Parathyroid adenoma (tissue), 2 donors: ENCODE measurements around the gene HAND1.

Experiments used
- H2AFZ ChIP-seq: fragments of 300-600 bp; sonication (generic); one replicate; pipeline ENCODE4 v1.7.0; 2017; ENCODE audit warnings: antibody characterized with exemption, mild to moderate bottlenecking
- H3K27ac ChIP-seq: fragments of 300-600 bp; sonication (generic); one replicate; pipeline ENCODE4 v1.7.0; 2017
- H3K27me3 ChIP-seq: fragments of 300-600 bp; sonication (generic); one replicate; pipeline ENCODE4 v1.7.0; 2017; ENCODE audit warnings: low read length; ENCODE audit not compliant: control insufficient read depth, insufficient read depth
- H3K36me3 ChIP-seq: fragments of 300-600 bp; sonication (generic); one replicate; pipeline ENCODE4 v1.7.0; 2017; ENCODE audit warnings: low read length; ENCODE audit not compliant: control insufficient read depth, insufficient read depth
- H3K4me1 ChIP-seq: fragments of 300-600 bp; sonication (generic); one replicate; pipeline ENCODE4 v1.7.0; 2017; ENCODE audit warnings: control low read depth
- H3K4me2 ChIP-seq: fragments of 300-600 bp; sonication (generic); one replicate; pipeline ENCODE4 v1.7.0; 2017; ENCODE audit warnings: low read length
- H3K4me3 ChIP-seq: fragments of 300-600 bp; sonication (generic); one replicate; pipeline ENCODE4 v1.7.0; 2017; ENCODE audit warnings: low read depth, low read length
- H3K79me2 ChIP-seq: fragments of 300-600 bp; sonication (generic); one replicate; pipeline ENCODE4 v1.7.0; 2017; ENCODE audit warnings: control low read depth
- H3K9ac ChIP-seq: fragments of 300-600 bp; sonication (generic); one replicate; pipeline ENCODE4 v1.7.0; 2017; ENCODE audit warnings: mild to moderate bottlenecking
- H3K9me3 ChIP-seq: fragments of 300-600 bp; sonication (generic); one replicate; pipeline ENCODE4 v1.7.0; 2017; ENCODE audit warnings: low read length; ENCODE audit not compliant: control insufficient read depth
- TF ChIP-seq, protein P1 (sequence below): fragments of 300-600 bp; sonication (generic); IDR thresholded peaks from one replicate; pipeline ENCODE4 v1.7.0; 2017; ENCODE audit warnings: antibody characterized with exemption, mild to moderate bottlenecking
- donor health status: primary hyperparathyroidism.

The HAND1 gene

DNA sequence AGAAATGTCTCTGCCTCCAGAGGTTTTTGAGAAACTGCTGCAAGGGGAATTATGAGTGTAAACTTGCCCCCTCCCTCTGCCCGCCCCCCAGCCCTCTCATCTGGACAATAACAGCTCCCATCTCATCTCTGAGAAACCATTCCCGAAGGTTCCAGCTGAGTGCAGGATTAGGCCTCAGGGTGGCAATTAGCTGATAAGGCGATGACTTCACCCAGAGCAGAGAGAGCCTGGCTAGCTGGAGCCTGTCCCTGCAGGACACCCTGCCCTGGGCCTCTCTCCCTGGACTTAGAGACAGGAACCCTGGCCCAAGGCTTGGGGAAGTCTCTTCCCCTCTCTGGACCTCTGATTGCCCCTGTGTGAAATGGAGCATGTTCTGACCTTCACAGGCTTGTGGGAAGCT, 45.7 kb upstream of the HAND1 start:
- Histone ChIP-seq H3K27me3 (no peaks in the 10 kb centered on the region), H3K9me3 (no peaks in the 10 kb centered on the region), H2AFZ (peak overlapping the region; percentile 85), H3K4me3 (no peak overlapping the region), H3K79me2 (no peaks in the 10 kb centered on the region), H3K27ac (peak overlapping the region; percentile 74), H3K9ac (no peak overlapping the region), H3K4me2 (no peak overlapping the region), H3K36me3 (no peaks in the 10 kb centered on the region), H3K4me1 (peaks cover 18% of the 10 kb centered on the region)
- TF ChIP-seq, protein P1, sequence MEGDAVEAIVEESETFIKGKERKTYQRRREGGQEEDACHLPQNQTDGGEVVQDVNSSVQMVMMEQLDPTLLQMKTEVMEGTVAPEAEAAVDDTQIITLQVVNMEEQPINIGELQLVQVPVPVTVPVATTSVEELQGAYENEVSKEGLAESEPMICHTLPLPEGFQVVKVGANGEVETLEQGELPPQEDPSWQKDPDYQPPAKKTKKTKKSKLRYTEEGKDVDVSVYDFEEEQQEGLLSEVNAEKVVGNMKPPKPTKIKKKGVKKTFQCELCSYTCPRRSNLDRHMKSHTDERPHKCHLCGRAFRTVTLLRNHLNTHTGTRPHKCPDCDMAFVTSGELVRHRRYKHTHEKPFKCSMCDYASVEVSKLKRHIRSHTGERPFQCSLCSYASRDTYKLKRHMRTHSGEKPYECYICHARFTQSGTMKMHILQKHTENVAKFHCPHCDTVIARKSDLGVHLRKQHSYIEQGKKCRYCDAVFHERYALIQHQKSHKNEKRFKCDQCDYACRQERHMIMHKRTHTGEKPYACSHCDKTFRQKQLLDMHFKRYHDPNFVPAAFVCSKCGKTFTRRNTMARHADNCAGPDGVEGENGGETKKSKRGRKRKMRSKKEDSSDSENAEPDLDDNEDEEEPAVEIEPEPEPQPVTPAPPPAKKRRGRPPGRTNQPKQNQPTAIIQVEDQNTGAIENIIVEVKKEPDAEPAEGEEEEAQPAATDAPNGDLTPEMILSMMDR, result no peak

DNA sequence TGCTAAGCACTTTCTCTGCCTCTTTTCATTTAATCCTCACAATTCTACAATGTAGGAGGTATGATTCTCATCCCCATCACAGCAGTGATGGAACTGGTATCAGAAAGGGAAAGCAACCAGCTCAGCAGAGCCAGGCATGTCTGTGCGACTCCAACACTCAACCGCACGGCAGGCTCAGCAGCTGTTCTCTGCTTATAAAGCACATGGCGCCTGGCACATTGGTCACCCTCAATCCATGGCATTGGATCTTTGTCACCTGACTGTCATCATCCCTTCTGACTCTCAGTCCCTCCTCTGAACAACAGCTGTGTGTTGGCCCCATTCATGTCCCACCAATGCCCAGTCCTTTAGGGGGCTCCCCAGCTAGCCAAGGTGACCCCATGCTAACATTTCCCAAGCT, 45.1 kb upstream of the HAND1 start:
- no peaks in the 10 kb centered on the region for H3K36me3 ChIP-seq
- no peak overlapping the region for H3K4me3 ChIP-seq
- no peaks in the 10 kb centered on the region for H3K79me2 ChIP-seq
- H3K4me1 ChIP-seq, result peaks cover 15% of the 10 kb centered on the region
- peak overlapping the region; percentile 74 for H3K27ac ChIP-seq
- H3K27me3 ChIP-seq, result no peaks in the 10 kb centered on the region
- H2AFZ ChIP-seq, result peak overlapping the region; percentile 85
- no peaks in the 10 kb centered on the region for H3K9me3 ChIP-seq
- TF ChIP-seq, protein P1, result no peak
- H3K4me2 ChIP-seq, result no peak overlapping the region
- H3K9ac ChIP-seq, result no peak overlapping the region

DNA sequence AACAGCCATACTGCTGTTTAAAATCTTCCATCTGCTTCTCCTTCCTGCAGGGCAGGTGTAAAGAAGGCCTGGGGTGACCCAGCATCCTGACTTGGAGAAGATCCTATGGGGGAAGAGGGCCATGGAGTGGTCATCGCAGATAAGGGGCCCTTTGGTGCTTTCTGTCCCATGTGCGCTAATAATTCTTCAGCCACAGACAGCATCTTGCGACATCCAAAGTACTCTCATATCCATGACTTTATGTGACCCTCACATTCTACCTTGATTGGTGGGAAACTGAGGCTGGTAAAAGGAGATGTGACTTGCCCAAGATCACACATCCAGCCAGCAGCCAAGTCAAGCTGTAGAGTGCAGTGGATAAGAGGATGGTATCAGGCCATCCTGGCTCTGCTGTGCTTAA, 44.3 kb upstream of the HAND1 start:
- Histone ChIP-seq H3K27me3 (no peaks in the 10 kb centered on the region), H2AFZ (no peak overlapping the region), H3K79me2 (no peaks in the 10 kb centered on the region), H3K4me3 (no peak overlapping the region), H3K36me3 (no peaks in the 10 kb centered on the region), H3K27ac (no peak overlapping the region), H3K4me1 (peaks cover 15% of the 10 kb centered on the region), H3K4me2 (no peak overlapping the region), H3K9ac (no peak overlapping the region), H3K9me3 (no peaks in the 10 kb centered on the region)
- TF ChIP-seq, protein P1, result no peak

DNA sequence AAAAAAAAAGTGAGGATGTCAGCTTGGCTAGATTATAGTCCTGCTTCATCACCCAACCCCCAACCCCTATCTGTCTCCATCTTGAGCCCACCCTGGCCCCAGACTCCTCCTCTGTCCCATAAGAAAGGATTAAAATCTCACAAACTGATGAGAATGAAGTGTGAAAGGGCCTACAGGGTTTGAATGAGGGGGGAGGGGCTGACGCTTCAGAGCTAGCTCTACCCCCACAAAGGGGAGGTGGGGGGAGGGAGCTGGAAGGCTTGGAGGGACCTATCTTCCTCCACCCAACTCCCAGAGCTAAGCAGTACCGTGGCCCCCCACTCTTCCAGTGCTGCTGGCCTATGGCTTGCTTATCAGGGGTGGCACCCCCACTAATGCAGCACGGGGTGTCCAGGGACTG, 43.7 kb upstream of the HAND1 start:
- no peak overlapping the region for H3K4me3 ChIP-seq
- no peak overlapping the region for H3K4me2 ChIP-seq
- TF ChIP-seq, protein P1, result no peak
- no peak overlapping the region for H3K27ac ChIP-seq
- H3K9ac ChIP-seq, result no peak overlapping the region
- no peaks in the 10 kb centered on the region for H3K36me3 ChIP-seq
- no peaks in the 10 kb centered on the region for H3K27me3 ChIP-seq
- H3K4me1 ChIP-seq, result peaks cover 15% of the 10 kb centered on the region
- no peak overlapping the region for H2AFZ ChIP-seq
- H3K79me2 ChIP-seq, result no peaks in the 10 kb centered on the region
- H3K9me3 ChIP-seq, result no peaks in the 10 kb centered on the region

DNA sequence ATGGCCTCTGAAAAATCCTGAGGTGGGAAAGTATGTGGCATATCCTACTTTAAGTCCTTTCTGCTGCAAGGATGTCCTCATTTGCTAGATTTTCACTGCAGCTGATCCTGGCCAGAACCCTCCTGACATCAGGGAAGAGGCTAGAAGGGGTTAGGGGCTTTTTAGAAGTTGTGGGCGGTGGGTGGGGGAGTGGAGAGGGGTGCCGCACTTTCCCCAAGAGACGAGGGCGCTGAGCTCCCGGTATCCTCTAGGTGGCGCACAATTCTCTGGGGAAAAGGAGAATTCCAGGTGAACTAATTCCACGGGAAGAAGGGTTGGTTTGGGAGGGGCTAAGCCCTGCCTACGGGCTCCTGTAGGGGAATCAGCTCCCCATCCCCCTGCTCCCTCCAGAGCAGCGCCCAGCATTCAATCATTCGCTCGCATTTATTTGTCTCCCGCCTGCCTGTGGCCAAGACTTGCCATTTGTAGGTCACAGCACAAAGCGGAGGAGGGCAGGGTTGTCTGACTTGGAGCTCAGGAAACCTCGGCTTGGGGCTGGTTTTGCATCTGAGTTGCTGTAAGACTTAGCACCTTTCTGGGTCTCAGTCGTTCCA, 42.9 kb upstream of the HAND1 start:
- Histone ChIP-seq H3K9ac (no peak overlapping the region), H3K27ac (no peak overlapping the region), H3K27me3 (no peaks in the 10 kb centered on the region), H3K4me1 (peaks cover 15% of the 10 kb centered on the region), H3K9me3 (no peaks in the 10 kb centered on the region), H2AFZ (peak overlapping the region; percentile 61), H3K36me3 (no peaks in the 10 kb centered on the region), H3K4me3 (no peak overlapping the region), H3K4me2 (peak overlapping the region; percentile 50), H3K79me2 (no peaks in the 10 kb centered on the region)
- TF ChIP-seq, protein P1, result peak; percentile 82
